Gastroesophageal sphincter (tissue), 4 donors: ENCODE measurements around the gene LRRTM4. TPM values are rescaled to one million over a fixed set of nuclear protein-coding genes. Genes with fewer than 3 reads are reported as not detected.

Experiments used
- ATAC-seq: fragments of 150-250 bp; one replicate; pipeline ENCODE4 v1.9.1; 2016; ENCODE audit warnings: mild to moderate bottlenecking, moderate library complexity
- H3K27ac ChIP-seq, 4 donors: fragments of 200-600 bp; sonication (generic) in 3 of 4; 1 replicate in 3 of 4; 2 replicates in 1 of 4; pipeline ENCODE4 v1.5.1; 2016 to 2019
- H3K27me3 ChIP-seq: fragments of 200-600 bp; sonication (generic); one replicate; pipeline ENCODE4 v1.5.1; 2019
- H3K36me3 ChIP-seq, 2 donors: fragments of 200-600 bp; sonication (generic); one replicate each; pipeline ENCODE4 v1.5.1; 2019; ENCODE audit warnings: control low read depth in 1 of 2
- H3K4me1 ChIP-seq, 3 donors: fragments of 200-600 bp; sonication (generic); 1 replicate in 2 of 3; 2 replicates in 1 of 3; pipeline ENCODE4 v1.5.1; 2016 to 2019; ENCODE audit warnings: control low read depth in 2 of 3
- H3K4me3 ChIP-seq, 2 donors: fragments of 200-600 bp; sonication (generic); one replicate each; pipeline ENCODE4 v1.5.1; 2019; ENCODE audit warnings: mild to moderate bottlenecking in 1 of 2, moderate library complexity in 1 of 2
- H3K9me3 ChIP-seq, 3 donors: fragments of 200-600 bp; sonication (generic); one replicate each; pipeline ENCODE4 v1.5.1; 2017 to 2019; ENCODE audit warnings: control low read depth in 2 of 3
- EP300 ChIP-seq: sonication (generic); formaldehyde crosslinking; IDR thresholded peaks from one replicate; pipeline ENCODE4 v1.6.1; 2017; ENCODE audit warnings: antibody characterized with exemption, mild to moderate bottlenecking
- POLR2A ChIP-seq, 2 donors: fragments of 450-650 bp; IDR thresholded peaks; one replicate each; pipeline ENCODE4 v1.6.1; 2017; ENCODE audit warnings: antibody characterized with exemption in 2 of 2, mild to moderate bottlenecking in 2 of 2, moderate library complexity in 1 of 2
- POLR2AphosphoS5 ChIP-seq: sonication (generic); formaldehyde crosslinking; IDR thresholded peaks from one replicate; pipeline ENCODE4 v1.6.1; 2017; ENCODE audit warnings: antibody characterized with exemption
- WGBS, 2 donors: methylation state at CpG; one replicate each; pipeline ENCODE4 v1.1.5; 2018; ENCODE audit warnings: low coverage in 1 of 2; 5-methylcytosine and 5-hydroxymethylcytosine counted together
- total RNA-seq, 4 donors: library from RNA; depleted of rRNA; stranded (reverse); fragments of >200 nt; gene quantifications; one replicate each; pipeline ENCODE4 v1.1.0, GENCODE V29; 2016
- TF ChIP-seq, protein P1 (sequence below), 4 experiments: fragments of 200-600 bp in 2 of 4; fragments of 450-650 bp in 2 of 4; sonication (generic) in 1 of 4; IDR thresholded peaks; one replicate each; pipeline ENCODE4 v1.5.1; 2017 to 2019; ENCODE audit warnings: antibody characterized with exemption in 4 of 4, mild to moderate bottlenecking in 2 of 4, moderate library complexity in 2 of 4

The LRRTM4 gene
- total RNA-seq, 4 donors from 2014 or later, result 0.12 to 0.30 (median 0.27) TPM; not detected in 1

DNA sequence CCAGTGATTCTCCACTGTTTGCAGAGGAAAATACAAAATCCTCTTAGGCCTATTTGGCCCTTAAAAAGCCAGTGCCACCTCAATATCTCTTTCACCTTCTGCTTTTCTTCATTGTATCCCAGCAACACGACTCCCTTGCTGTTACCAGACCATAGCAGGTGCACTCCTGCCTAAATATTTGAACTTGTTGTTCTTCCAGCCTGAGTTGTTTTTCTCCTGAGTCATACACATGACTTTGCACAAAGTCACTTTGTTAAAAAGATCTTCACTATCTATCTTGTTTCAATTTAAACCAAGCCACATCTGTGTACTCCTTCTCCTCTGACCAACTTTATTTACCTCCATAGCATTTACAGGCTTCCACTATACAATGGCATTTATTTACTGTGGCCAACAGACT lies 103.6 kb downstream of the LRRTM4 start:
- no peak for TF ChIP-seq EP300
- TF ChIP-seq, protein P1, sequence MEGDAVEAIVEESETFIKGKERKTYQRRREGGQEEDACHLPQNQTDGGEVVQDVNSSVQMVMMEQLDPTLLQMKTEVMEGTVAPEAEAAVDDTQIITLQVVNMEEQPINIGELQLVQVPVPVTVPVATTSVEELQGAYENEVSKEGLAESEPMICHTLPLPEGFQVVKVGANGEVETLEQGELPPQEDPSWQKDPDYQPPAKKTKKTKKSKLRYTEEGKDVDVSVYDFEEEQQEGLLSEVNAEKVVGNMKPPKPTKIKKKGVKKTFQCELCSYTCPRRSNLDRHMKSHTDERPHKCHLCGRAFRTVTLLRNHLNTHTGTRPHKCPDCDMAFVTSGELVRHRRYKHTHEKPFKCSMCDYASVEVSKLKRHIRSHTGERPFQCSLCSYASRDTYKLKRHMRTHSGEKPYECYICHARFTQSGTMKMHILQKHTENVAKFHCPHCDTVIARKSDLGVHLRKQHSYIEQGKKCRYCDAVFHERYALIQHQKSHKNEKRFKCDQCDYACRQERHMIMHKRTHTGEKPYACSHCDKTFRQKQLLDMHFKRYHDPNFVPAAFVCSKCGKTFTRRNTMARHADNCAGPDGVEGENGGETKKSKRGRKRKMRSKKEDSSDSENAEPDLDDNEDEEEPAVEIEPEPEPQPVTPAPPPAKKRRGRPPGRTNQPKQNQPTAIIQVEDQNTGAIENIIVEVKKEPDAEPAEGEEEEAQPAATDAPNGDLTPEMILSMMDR (IDR thresholded peaks at IDR 0.05), result no peak
- TF ChIP-seq POLR2A (IDR thresholded peaks at IDR 0.05), result no peak
- TF ChIP-seq POLR2AphosphoS5, result no peak
- Histone ChIP-seq H3K4me1 (no peaks in the 10 kb centered on the region), H3K9me3 (no peaks in the 10 kb centered on the region), H3K4me3 (no peak overlapping the region), H3K27ac (no peak overlapping the region), H3K36me3 (no peaks in the 10 kb centered on the region), H3K27me3 (no peaks in the 10 kb centered on the region)
- no peak for ATAC-seq
- WGBS, 2 donors, result 79 to 100% methylated on average over 1 of the region's 1 CpG

DNA sequence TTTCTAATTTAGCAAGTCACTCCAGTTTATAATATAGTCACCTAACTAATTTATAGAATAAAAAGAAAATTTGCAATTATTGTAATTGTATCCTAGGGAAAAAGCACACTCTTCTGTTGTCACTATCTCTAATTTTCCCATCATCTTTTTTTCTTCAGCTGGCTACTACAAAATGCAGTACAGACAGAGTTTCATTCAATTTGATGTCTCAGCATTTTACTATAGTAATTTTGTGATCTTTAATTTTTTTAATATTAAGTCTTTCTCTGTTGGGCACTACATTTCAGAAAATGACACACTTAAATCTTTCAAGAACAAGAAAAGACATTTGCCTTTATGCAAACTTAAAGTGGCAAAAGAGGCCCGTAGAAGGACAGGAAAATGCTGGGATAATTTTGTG lies 118.0 kb downstream of the LRRTM4 start:
- no peak overlapping the region for H3K27ac ChIP-seq
- no peaks in the 10 kb centered on the region for H3K4me1 ChIP-seq
- no peaks in the 10 kb centered on the region for H3K9me3 ChIP-seq
- no peak overlapping the region for H3K4me3 ChIP-seq
- ATAC-seq, result no peak
- no peaks in the 10 kb centered on the region for H3K27me3 ChIP-seq
- TF ChIP-seq POLR2A (IDR thresholded peaks at IDR 0.05) (no peak), EP300 (no peak), POLR2AphosphoS5 (no peak)
- TF ChIP-seq, protein P1 (IDR thresholded peaks at IDR 0.05), result no peak
- H3K36me3 ChIP-seq, result no peaks in the 10 kb centered on the region
- 78 to 85% methylated on average over 1 of the region's 1 CpG for WGBS, 2 donors

DNA sequence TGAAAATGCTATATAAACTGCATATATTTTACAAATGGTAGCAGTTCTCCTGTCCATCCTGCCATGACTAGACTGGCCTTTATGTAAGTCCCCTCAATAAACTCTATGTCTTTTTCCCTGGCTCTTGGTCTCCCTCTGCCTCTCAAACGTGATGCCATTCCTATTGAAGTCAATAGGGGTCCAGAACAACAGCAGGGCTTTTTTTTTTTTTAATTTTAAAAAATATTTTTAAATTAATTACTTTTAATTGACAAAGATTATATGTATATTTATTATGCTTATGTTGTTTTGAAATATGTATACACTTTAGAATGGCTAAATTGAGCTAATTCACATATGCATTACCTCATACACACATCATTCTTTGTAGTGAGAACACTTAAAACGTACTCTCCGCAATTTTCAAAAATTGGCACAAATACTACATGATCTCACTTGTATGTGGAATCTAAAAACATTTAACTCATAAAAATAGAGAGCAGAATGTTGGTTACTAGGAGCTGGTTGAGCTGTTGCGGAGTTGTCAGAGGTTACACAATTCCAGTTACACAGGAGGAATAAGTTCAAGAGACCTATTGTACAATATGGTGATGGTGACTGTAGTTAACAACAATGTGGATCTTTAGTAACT lies 123.1 kb downstream of the LRRTM4 start:
- TF ChIP-seq POLR2AphosphoS5, result no peak
- TF ChIP-seq, protein P1 (IDR thresholded peaks at IDR 0.05), result no peak
- no peak for TF ChIP-seq POLR2A (IDR thresholded peaks at IDR 0.05)
- TF ChIP-seq EP300, result no peak
- Histone ChIP-seq H3K9me3 (no peaks in the 10 kb centered on the region), H3K27ac (no peak overlapping the region), H3K36me3 (no peaks in the 10 kb centered on the region), H3K4me3 (no peak overlapping the region), H3K27me3 (no peaks in the 10 kb centered on the region), H3K4me1 (no peaks in the 10 kb centered on the region)
- WGBS, 2 donors, result 63 to 68% methylated on average over 4 of the region's 4 CpGs
- no peak for ATAC-seq

DNA sequence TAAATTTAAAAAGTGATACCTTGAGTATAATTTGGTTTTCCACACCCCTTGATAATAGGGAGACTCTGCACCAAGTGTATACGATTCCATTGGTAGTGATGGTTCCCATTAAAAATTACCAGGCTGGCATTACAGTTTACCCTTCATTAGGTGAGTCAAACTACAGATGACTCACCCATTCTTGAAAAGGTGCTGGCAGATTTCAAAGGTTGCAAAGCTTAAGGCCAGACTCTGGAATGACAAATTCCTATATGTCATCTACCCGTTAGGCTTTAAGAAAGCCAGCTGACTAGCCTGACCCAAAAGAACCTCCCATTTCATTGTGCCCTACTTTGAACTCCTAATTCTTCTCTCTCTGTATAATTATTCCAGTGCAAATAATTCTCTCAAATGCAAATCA lies 124.4 kb downstream of the LRRTM4 start:
- no peak for ATAC-seq
- Histone ChIP-seq H3K4me1 (no peaks in the 10 kb centered on the region), H3K4me3 (no peak overlapping the region), H3K36me3 (no peaks in the 10 kb centered on the region), H3K27me3 (no peaks in the 10 kb centered on the region), H3K27ac (no peak overlapping the region), H3K9me3 (no peaks in the 10 kb centered on the region)
- TF ChIP-seq, protein P1 (IDR thresholded peaks at IDR 0.05), result no peak
- TF ChIP-seq EP300, result no peak
- no peak for TF ChIP-seq POLR2AphosphoS5
- TF ChIP-seq POLR2A (IDR thresholded peaks at IDR 0.05), result no peak
- 57 to 67% methylated on average over 2 of the region's 2 CpGs for WGBS, 2 donors

DNA sequence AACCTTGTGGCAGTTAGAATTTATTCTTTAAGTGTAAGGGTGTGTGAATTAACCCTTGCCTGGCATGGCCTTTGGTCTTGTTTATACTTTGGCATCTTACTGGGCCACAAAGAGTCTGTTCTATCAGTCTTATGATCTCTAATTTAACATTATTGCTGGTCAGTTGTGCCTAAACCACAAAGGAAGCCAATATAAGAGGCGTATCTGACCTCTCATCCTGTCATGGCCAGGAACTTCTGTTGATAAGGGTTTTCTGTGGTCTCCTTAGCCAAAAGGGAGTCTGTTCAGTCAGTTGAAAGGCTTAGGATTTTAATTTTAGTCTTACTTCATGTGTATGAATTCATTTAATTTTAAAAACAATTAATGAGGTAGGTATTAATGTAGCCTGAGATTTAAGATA lies 127.2 kb downstream of the LRRTM4 start:
- Histone ChIP-seq H3K27ac (no peak overlapping the region), H3K9me3 (no peaks in the 10 kb centered on the region), H3K4me3 (no peak overlapping the region), H3K36me3 (no peaks in the 10 kb centered on the region), H3K4me1 (no peaks in the 10 kb centered on the region), H3K27me3 (no peaks in the 10 kb centered on the region)
- no peak for ATAC-seq
- WGBS, 2 donors, result 75 to 85% methylated on average over 1 of the region's 1 CpG
- TF ChIP-seq, protein P1 (IDR thresholded peaks at IDR 0.05), result no peak
- no peak for TF ChIP-seq POLR2AphosphoS5
- TF ChIP-seq EP300, result no peak
- TF ChIP-seq POLR2A (IDR thresholded peaks at IDR 0.05), result no peak
